ENCODE data around the gene OLFML2A.
"Not testable (repeated sequence)": the region's sequence is repeated elsewhere in the genome, so short reads cannot be mapped to it uniquely, and the experiment has no call there.

The OLFML2A gene

GRCh38 chr9:124771867-124772679 lies 4.9 kb upstream of the OLFML2A start:
- Histone ChIP-seq H4K91ac (ENCODE audit: low read depth, low read length) (no peak overlapping the region), H4K12ac (ENCODE audit: low read depth, low read length) (peak overlapping the region; percentile 60), H2BK120ac (ENCODE audit: insufficient read depth, low read length, poor library complexity) (no peak overlapping the region), H3K4me1 (ENCODE audit: control insufficient read depth in 1 of 2, insufficient read depth in 2 of 2, low read length in 2 of 2) (peaks cover 5 to 7% of the 10 kb centered on the region in 2 experiments), H3K9ac (ENCODE audit: low read length) (no peak overlapping the region), H2AK5ac (ENCODE audit: low read length) (no peak overlapping the region), H3K27me3 (ENCODE audit: insufficient read depth, low read length) (peaks cover 9% of the 10 kb centered on the region), H3K4me3 (ENCODE audit: low read depth, low read length) (peak overlapping the region; percentile 26), H2BK12ac (ENCODE audit: low read length) (no peak overlapping the region), H2BK5ac (ENCODE audit: low read depth, low read length, poor library complexity) (no peak overlapping the region), H3K36me3 (ENCODE audit: control insufficient read depth in 1 of 2, insufficient read depth in 2 of 2, low read length in 2 of 2) (no peaks in the 10 kb centered on the region), H3K79me2 (ENCODE audit: control insufficient read depth, insufficient read depth, low read length, poor library complexity) (peaks cover 3% of the 10 kb centered on the region), H3K14ac (ENCODE audit: low read length) (no peak overlapping the region), H4K8ac (ENCODE audit: low read depth, low read length) (peak overlapping the region; percentile 42), H3K9me3 (ENCODE audit: insufficient read depth, low read depth, low read length) (no peaks in the 10 kb centered on the region), H3K4ac (ENCODE audit: low read depth, low read length) (no peak overlapping the region), H3K18ac (ENCODE audit: low read length) (no peak overlapping the region), H3K27ac (ENCODE audit: low read depth, low read length) (no peak overlapping the region), H3K4me2 (ENCODE audit: low read length) (peak overlapping the region; percentile 83), H2AFZ (ENCODE audit: insufficient read depth, low read length, poor library complexity) (peak overlapping the region; percentile 11), H3K23ac (ENCODE audit: low read length) (no peak overlapping the region), H3K79me1 (ENCODE audit: low read length) (peaks cover 6% of the 10 kb centered on the region)
- DNase-seq, result peak; percentile 60 to 89
- no CpG with 5 or more reads among the region's 39 CpGs for WGBS (ENCODE audit: extremely low coverage, insufficient coverage, insufficient read length)

- not testable (repeated sequence) for H3K23ac ChIP-seq (ENCODE audit: low read length); H2AFZ ChIP-seq (ENCODE audit: insufficient read depth, low read length, poor library complexity); H4K8ac ChIP-seq (ENCODE audit: low read depth, low read length); H3K9ac ChIP-seq (ENCODE audit: low read length); H4K12ac ChIP-seq (ENCODE audit: low read depth, low read length); H3K36me3 ChIP-seq (ENCODE audit: control insufficient read depth in 1 of 2, insufficient read depth in 2 of 2, low read length in 2 of 2); H3K18ac ChIP-seq (ENCODE audit: low read length); H3K4me3 ChIP-seq (ENCODE audit: low read depth, low read length); H4K91ac ChIP-seq (ENCODE audit: low read depth, low read length); DNase-seq; H2BK120ac ChIP-seq (ENCODE audit: insufficient read depth, low read length, poor library complexity); H3K4me1 ChIP-seq (ENCODE audit: control insufficient read depth in 1 of 2, insufficient read depth in 2 of 2, low read length in 2 of 2); H3K79me2 ChIP-seq (ENCODE audit: control insufficient read depth, insufficient read depth, low read length, poor library complexity); H2BK12ac ChIP-seq (ENCODE audit: low read length); H2BK5ac ChIP-seq (ENCODE audit: low read depth, low read length, poor library complexity); H3K27me3 ChIP-seq (ENCODE audit: insufficient read depth, low read length); H2AK5ac ChIP-seq (ENCODE audit: low read length); H3K4me2 ChIP-seq (ENCODE audit: low read length); H3K9me3 ChIP-seq (ENCODE audit: insufficient read depth, low read depth, low read length); H3K4ac ChIP-seq (ENCODE audit: low read depth, low read length); H3K27ac ChIP-seq (ENCODE audit: low read depth, low read length); H3K14ac ChIP-seq (ENCODE audit: low read length)
- no CpG with 5 or more reads among the region's 15 CpGs for WGBS (ENCODE audit: extremely low coverage, insufficient coverage, insufficient read length)
- H3K79me1 ChIP-seq (ENCODE audit: low read length), result peaks cover 13% of the 10 kb centered on the region
These were observed 4.1 kb upstream of the OLFML2A start for GRCh38 chr9:124772877-124773276.

GRCh38 chr9:124773473-124774128 lies 3.3 kb upstream of the OLFML2A start:
- no peak overlapping the region for H3K4ac ChIP-seq (ENCODE audit: low read depth, low read length)
- no peak overlapping the region for H3K18ac ChIP-seq (ENCODE audit: low read length)
- H4K8ac ChIP-seq (ENCODE audit: low read depth, low read length), result no peak overlapping the region
- H3K4me3 ChIP-seq (ENCODE audit: low read depth, low read length), result no peak overlapping the region
- no peak overlapping the region for H3K27ac ChIP-seq (ENCODE audit: low read depth, low read length)
- H2BK12ac ChIP-seq (ENCODE audit: low read length), result no peak overlapping the region
- H2AK5ac ChIP-seq (ENCODE audit: low read length), result no peak overlapping the region
- peaks cover 7% of the 10 kb centered on the region for H3K79me2 ChIP-seq (ENCODE audit: control insufficient read depth, insufficient read depth, low read length, poor library complexity)
- peaks cover 9% of the 10 kb centered on the region for H3K27me3 ChIP-seq (ENCODE audit: insufficient read depth, low read length)
- H2BK5ac ChIP-seq (ENCODE audit: low read depth, low read length, poor library complexity), result no peak overlapping the region
- peaks cover 13% of the 10 kb centered on the region for H3K79me1 ChIP-seq (ENCODE audit: low read length)
- H4K12ac ChIP-seq (ENCODE audit: low read depth, low read length), result no peak overlapping the region
- H4K91ac ChIP-seq (ENCODE audit: low read depth, low read length), result no peak overlapping the region
- no peak for DNase-seq
- H2BK120ac ChIP-seq (ENCODE audit: insufficient read depth, low read length, poor library complexity), result no peak overlapping the region
- no peak overlapping the region for H2AFZ ChIP-seq (ENCODE audit: insufficient read depth, low read length, poor library complexity)
- H3K36me3 ChIP-seq (ENCODE audit: control insufficient read depth in 1 of 2, insufficient read depth in 2 of 2, low read length in 2 of 2), result no peaks in the 10 kb centered on the region
- H3K9me3 ChIP-seq (ENCODE audit: insufficient read depth, low read depth, low read length), result no peaks in the 10 kb centered on the region
- WGBS (ENCODE audit: extremely low coverage, insufficient coverage, insufficient read length), result no CpG with 5 or more reads among the region's 1 CpG
- no peak overlapping the region for H3K23ac ChIP-seq (ENCODE audit: low read length)
- no peak overlapping the region for H3K14ac ChIP-seq (ENCODE audit: low read length)
- H3K9ac ChIP-seq (ENCODE audit: low read length), result no peak overlapping the region
- no peak overlapping the region for H3K4me2 ChIP-seq (ENCODE audit: low read length)
- peaks cover 8 to 10% of the 10 kb centered on the region in 2 experiments for H3K4me1 ChIP-seq (ENCODE audit: control insufficient read depth in 1 of 2, insufficient read depth in 2 of 2, low read length in 2 of 2)

GRCh38 chr9:124774129-124774978 lies 2.6 kb upstream of the OLFML2A start:
- peak; percentile 79 to 90 for DNase-seq
- no peaks in the 10 kb centered on the region for H3K36me3 ChIP-seq (ENCODE audit: control insufficient read depth in 1 of 2, insufficient read depth in 2 of 2, low read length in 2 of 2)
- no peak overlapping the region for H3K18ac ChIP-seq (ENCODE audit: low read length)
- peaks cover 9% of the 10 kb centered on the region for H3K79me2 ChIP-seq (ENCODE audit: control insufficient read depth, insufficient read depth, low read length, poor library complexity)
- no peak overlapping the region for H3K23ac ChIP-seq (ENCODE audit: low read length)
- no peak overlapping the region for H3K27ac ChIP-seq (ENCODE audit: low read depth, low read length)
- H2BK120ac ChIP-seq (ENCODE audit: insufficient read depth, low read length, poor library complexity), result no peak overlapping the region
- H4K8ac ChIP-seq (ENCODE audit: low read depth, low read length), result no peak overlapping the region
- no peak overlapping the region for H3K4me3 ChIP-seq (ENCODE audit: low read depth, low read length)
- H3K4me1 ChIP-seq (ENCODE audit: control insufficient read depth in 1 of 2, insufficient read depth in 2 of 2, low read length in 2 of 2), result peaks cover 14 to 15% of the 10 kb centered on the region in 2 experiments
- H3K79me1 ChIP-seq (ENCODE audit: low read length), result peaks cover 20% of the 10 kb centered on the region
- H3K14ac ChIP-seq (ENCODE audit: low read length), result no peak overlapping the region
- H4K91ac ChIP-seq (ENCODE audit: low read depth, low read length), result no peak overlapping the region
- H3K4ac ChIP-seq (ENCODE audit: low read depth, low read length), result no peak overlapping the region
- H2AFZ ChIP-seq (ENCODE audit: insufficient read depth, low read length, poor library complexity), result no peak overlapping the region
- no peak overlapping the region for H3K4me2 ChIP-seq (ENCODE audit: low read length)
- H3K9ac ChIP-seq (ENCODE audit: low read length), result no peak overlapping the region
- no peak overlapping the region for H4K12ac ChIP-seq (ENCODE audit: low read depth, low read length)
- H2BK5ac ChIP-seq (ENCODE audit: low read depth, low read length, poor library complexity), result no peak overlapping the region
- peak overlapping the region; percentile 62 for H2AK5ac ChIP-seq (ENCODE audit: low read length)
- WGBS (ENCODE audit: extremely low coverage, insufficient coverage, insufficient read length), result no CpG with 5 or more reads among the region's 15 CpGs
- H2BK12ac ChIP-seq (ENCODE audit: low read length), result peak overlapping the region; percentile 18
- H3K9me3 ChIP-seq (ENCODE audit: insufficient read depth, low read depth, low read length), result no peaks in the 10 kb centered on the region
- H3K27me3 ChIP-seq (ENCODE audit: insufficient read depth, low read length), result peaks cover 7% of the 10 kb centered on the region
